Peyer's patch (tissue), 4 donors: ENCODE results near the gene SAG. TPM values are rescaled to one million over a fixed set of nuclear protein-coding genes. Genes with fewer than 3 reads are reported as not detected.

Experiments used
- DNase-seq, 3 donors: peaks; one replicate each; pipeline ENCODE4 v3.0.0-alpha.2; 2017 to 2019
- H3K27ac ChIP-seq, 4 donors: fragments of 200-600 bp; sonication (generic); one replicate each; pipeline ENCODE4 v1.5.1; 2016 to 2019
- H3K27me3 ChIP-seq, 2 donors: fragments of 200-600 bp; sonication (generic); one replicate each; pipeline ENCODE4 v1.5.1; 2019
- H3K36me3 ChIP-seq, 3 donors: fragments of 200-600 bp; sonication (generic); one replicate each; pipeline ENCODE4 v1.5.1; 2016 to 2019
- H3K4me1 ChIP-seq, 4 donors: fragments of 200-600 bp; sonication (generic); one replicate each; pipeline ENCODE4 v1.5.1; 2016 to 2019
- H3K4me3 ChIP-seq, 4 donors: fragments of 200-600 bp; sonication (generic); 1 replicate in 3 of 4; 2 replicates in 1 of 4; pipeline ENCODE4 v1.5.1; 2016 to 2019; ENCODE audit warnings: mild to moderate bottlenecking in 1 of 4
- H3K9me3 ChIP-seq, 4 donors: fragments of 200-600 bp; sonication (generic); one replicate each; pipeline ENCODE4 v1.5.1; 2016 to 2019; ENCODE audit warnings: mild to moderate bottlenecking in 1 of 4
- CTCF ChIP-seq, 6 experiments: fragments of 450-650 bp in 4 of 6; fragments of 200-600 bp in 2 of 6; sonication (generic) in 1 of 6; IDR thresholded peaks; one replicate each; pipeline ENCODE4 v1.5.1; 2017 to 2019; ENCODE audit warnings: antibody characterized with exemption in 6 of 6, mild to moderate bottlenecking in 3 of 6, moderate library complexity in 1 of 6
- POLR2A ChIP-seq, 2 donors: fragments of 450-650 bp; IDR thresholded peaks; one replicate each; pipeline ENCODE4 v1.5.1; 2017; ENCODE audit warnings: antibody characterized with exemption in 2 of 2, mild to moderate bottlenecking in 2 of 2, moderate library complexity in 2 of 2
- total RNA-seq, 4 donors: library from RNA; depleted of rRNA; stranded (reverse); fragments of >200 nt; gene quantifications; one replicate each; pipeline ENCODE4 v1.1.0, GENCODE V29; 2016

The SAG gene
- total RNA-seq, 4 donors from 2014 or later = not detected

GRCh38 chr2:233262562-233262961 is 45.1 kb upstream of the SAG start:
- Histone ChIP-seq H3K9me3 (no peaks in the 10 kb centered on the region), H3K4me1 (no peaks in the 10 kb centered on the region), H3K4me3 (no peak overlapping the region), H3K36me3 (peaks cover 0 to 98% (median 3%) of the 10 kb centered on the region in 3 donors), H3K27ac (no peak overlapping the region), H3K27me3 (no peaks in the 10 kb centered on the region)
- DNase-seq = peak in 1 of 3 donors; percentile 41
- TF ChIP-seq POLR2A (IDR thresholded peaks at IDR 0.05) (no peak), CTCF (IDR thresholded peaks at IDR 0.05) (no peak)

DNA sequence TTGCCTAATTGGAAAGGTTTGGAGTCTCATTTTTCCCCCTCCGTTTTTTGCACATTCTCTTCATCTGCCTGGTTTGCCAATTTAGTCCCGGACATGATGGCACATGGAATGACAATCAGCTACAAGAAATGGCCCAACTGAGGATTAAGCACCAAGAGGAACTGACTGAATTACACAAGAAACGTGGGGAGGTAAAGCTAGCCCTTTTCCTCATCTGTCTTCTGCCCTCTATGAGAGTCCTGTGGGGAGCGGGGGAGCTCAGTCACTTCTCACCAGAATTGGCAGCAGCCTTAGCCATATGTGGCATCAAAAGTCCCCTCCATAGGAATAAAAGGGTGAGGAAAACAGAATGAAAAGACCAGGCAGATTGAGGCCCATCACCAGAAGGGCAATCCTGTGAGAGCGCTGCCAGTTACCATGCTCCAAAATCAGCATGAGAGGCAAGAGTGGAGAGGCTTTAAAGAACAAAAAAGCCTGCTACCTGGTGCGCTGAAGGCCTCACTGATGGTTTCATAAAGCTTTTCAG is 44.5 kb upstream of the SAG start:
- Histone ChIP-seq H3K36me3 (peaks cover 0 to 98% (median 3%) of the 10 kb centered on the region in 3 donors), H3K9me3 (no peaks in the 10 kb centered on the region), H3K27ac (no peak overlapping the region), H3K27me3 (no peaks in the 10 kb centered on the region), H3K4me1 (no peaks in the 10 kb centered on the region), H3K4me3 (no peak overlapping the region)
- peak in 1 of 3 donors; percentile 21 for DNase-seq
- TF ChIP-seq POLR2A (IDR thresholded peaks at IDR 0.05) (no peak), CTCF (IDR thresholded peaks at IDR 0.05) (no peak)

GRCh38 chr2:233264667-233265066 is 42.9 kb upstream of the SAG start:
- Histone ChIP-seq H3K4me3 (no peak overlapping the region), H3K36me3 (peaks cover 0 to 100% (median 3%) of the 10 kb centered on the region in 3 donors), H3K27ac (no peak overlapping the region), H3K4me1 (no peaks in the 10 kb centered on the region), H3K9me3 (no peaks in the 10 kb centered on the region), H3K27me3 (no peaks in the 10 kb centered on the region)
- peak in 1 of 3 donors; percentile 35 for DNase-seq
- TF ChIP-seq POLR2A (IDR thresholded peaks at IDR 0.05) (no peak), CTCF (IDR thresholded peaks at IDR 0.05) (no peak)

- peak in 1 of 3 donors; percentile 28 for DNase-seq
- no peaks in the 10 kb centered on the region for H3K27me3 ChIP-seq
- no peak overlapping the region for H3K4me3 ChIP-seq
- peaks cover 0 to 98% (median 0%) of the 10 kb centered on the region in 3 donors for H3K36me3 ChIP-seq
- no peaks in the 10 kb centered on the region for H3K9me3 ChIP-seq
- TF ChIP-seq CTCF (IDR thresholded peaks at IDR 0.05) = no peak
- no peak for TF ChIP-seq POLR2A (IDR thresholded peaks at IDR 0.05)
- no peak overlapping the region for H3K27ac ChIP-seq
- no peaks in the 10 kb centered on the region for H3K4me1 ChIP-seq
Measured at GRCh38 chr2:233265899-233266431, 41.7 kb upstream of the SAG start.

DNA sequence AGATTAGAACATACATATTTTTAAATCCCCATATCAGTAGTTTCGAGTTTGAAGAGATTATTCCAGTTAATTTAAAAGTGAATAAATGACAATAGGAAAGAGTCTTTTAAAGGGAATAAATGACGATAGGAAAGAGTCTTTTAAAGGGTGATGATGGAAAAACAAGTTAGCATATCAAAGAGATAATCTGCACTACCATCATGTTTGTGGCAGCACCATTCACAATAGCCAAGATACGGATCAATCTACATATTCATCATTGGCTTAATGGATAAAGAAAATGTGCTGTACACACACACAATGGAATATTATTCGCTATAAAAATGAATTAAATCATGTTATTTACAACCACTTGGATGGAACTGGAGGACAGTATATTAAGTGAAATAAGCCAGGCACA is 41.1 kb upstream of the SAG start:
- Histone ChIP-seq H3K4me1 (no peaks in the 10 kb centered on the region), H3K9me3 (no peaks in the 10 kb centered on the region), H3K27me3 (no peaks in the 10 kb centered on the region), H3K36me3 (peaks cover 0 to 98% (median 0%) of the 10 kb centered on the region in 3 donors), H3K4me3 (no peak overlapping the region), H3K27ac (peak overlapping the region in 1 of 4 donors; percentile 79)
- no peak for DNase-seq
- TF ChIP-seq CTCF (IDR thresholded peaks at IDR 0.05) (no peak), POLR2A (IDR thresholded peaks at IDR 0.05) (no peak)
